Body of pancreas (tissue), 4 donors: ENCODE measurements around the gene CDC42BPA.

ENCODE experiments used
- POLR2A ChIP-seq, 3 donors: fragments of 450-650 bp; IDR thresholded peaks; one replicate each; pipeline ENCODE4 v1.6.1; 2016; ENCODE audit warnings: antibody characterized with exemption in 3 of 3, mild to moderate bottlenecking in 2 of 3
- TF ChIP-seq, protein P1 (sequence below), 7 experiments: fragments of 450-650 bp in 4 of 7; fragments of 200-600 bp in 3 of 7; sonication (generic) in 3 of 7; IDR thresholded peaks; one replicate each; pipeline ENCODE4 v1.5.1; 2016 to 2019; ENCODE audit warnings: antibody characterized with exemption in 7 of 7

DNA sequence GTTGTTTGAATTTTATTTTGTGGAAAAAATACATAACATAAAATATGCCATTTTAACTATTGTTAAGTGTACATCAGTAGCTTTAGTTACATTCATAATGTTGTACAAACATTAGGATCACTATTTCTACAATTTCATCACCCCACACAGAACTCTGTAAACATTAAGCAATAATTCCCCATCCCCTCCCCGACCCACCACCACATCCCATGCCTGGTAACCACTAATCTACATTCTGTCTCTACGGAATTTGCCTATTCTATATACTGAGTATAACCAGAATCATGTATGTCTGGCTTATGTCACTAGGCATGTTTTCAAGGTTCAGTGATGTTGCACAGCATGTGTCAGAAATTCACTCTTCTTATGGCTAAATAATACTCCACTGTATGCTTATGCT, 47.7 kb downstream of the CDC42BPA start:
- TF ChIP-seq, protein P1, sequence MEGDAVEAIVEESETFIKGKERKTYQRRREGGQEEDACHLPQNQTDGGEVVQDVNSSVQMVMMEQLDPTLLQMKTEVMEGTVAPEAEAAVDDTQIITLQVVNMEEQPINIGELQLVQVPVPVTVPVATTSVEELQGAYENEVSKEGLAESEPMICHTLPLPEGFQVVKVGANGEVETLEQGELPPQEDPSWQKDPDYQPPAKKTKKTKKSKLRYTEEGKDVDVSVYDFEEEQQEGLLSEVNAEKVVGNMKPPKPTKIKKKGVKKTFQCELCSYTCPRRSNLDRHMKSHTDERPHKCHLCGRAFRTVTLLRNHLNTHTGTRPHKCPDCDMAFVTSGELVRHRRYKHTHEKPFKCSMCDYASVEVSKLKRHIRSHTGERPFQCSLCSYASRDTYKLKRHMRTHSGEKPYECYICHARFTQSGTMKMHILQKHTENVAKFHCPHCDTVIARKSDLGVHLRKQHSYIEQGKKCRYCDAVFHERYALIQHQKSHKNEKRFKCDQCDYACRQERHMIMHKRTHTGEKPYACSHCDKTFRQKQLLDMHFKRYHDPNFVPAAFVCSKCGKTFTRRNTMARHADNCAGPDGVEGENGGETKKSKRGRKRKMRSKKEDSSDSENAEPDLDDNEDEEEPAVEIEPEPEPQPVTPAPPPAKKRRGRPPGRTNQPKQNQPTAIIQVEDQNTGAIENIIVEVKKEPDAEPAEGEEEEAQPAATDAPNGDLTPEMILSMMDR (IDR thresholded peaks at IDR 0.05), result no peak
- TF ChIP-seq POLR2A (IDR thresholded peaks at IDR 0.05), result no peak
